KMS-11 (cell line): ENCODE results near the gene KDM6B.

Source experiments
- H2AFZ ChIP-seq: fragments of 200-600 bp; sonication (generic); 2 replicates; pipeline ENCODE4 v1.6.1; 2016; ENCODE audit warnings: antibody characterized with exemption, mixed run types, low read depth
- H3K27ac ChIP-seq: fragments of 200-600 bp; sonication (generic); 2 replicates; pipeline ENCODE4 v1.6.1; 2016; ENCODE audit warnings: mild to moderate bottlenecking, mixed run types
- H3K27me3 ChIP-seq: fragments of 200-600 bp; sonication (generic); 2 replicates; pipeline ENCODE4 v1.6.1; 2017; ENCODE audit warnings: mild to moderate bottlenecking, low read depth, mixed run types, moderate library complexity; ENCODE audit not compliant: insufficient read depth
- H3K36me3 ChIP-seq: fragments of 200-600 bp; sonication (generic); 2 replicates; pipeline ENCODE4 v1.6.1; 2017; ENCODE audit warnings: mild to moderate bottlenecking, mixed run types; ENCODE audit not compliant: insufficient read depth
- H3K4me1 ChIP-seq: fragments of 200-600 bp; sonication (generic); 2 replicates; pipeline ENCODE4 v1.6.1; 2016; ENCODE audit warnings: mild to moderate bottlenecking, low read depth, mixed run types; ENCODE audit not compliant: poor library complexity, severe bottlenecking
- H3K4me2 ChIP-seq: fragments of 200-600 bp; sonication (generic); 2 replicates; pipeline ENCODE4 v1.7.0; 2016; ENCODE audit warnings: mild to moderate bottlenecking, mixed run types
- H3K4me3 ChIP-seq: fragments of 200-600 bp; sonication (generic); IDR thresholded peaks from 2 replicates; pipeline ENCODE4 v1.6.1; 2017; ENCODE audit warnings: low read depth, low read length, mixed read lengths; ENCODE audit not compliant: insufficient read depth
- H3K79me2 ChIP-seq: fragments of 200-600 bp; sonication (generic); 2 replicates; pipeline ENCODE4 v1.6.1; 2016; ENCODE audit warnings: low read depth, mixed run types; ENCODE audit not compliant: insufficient read depth
- H3K9ac ChIP-seq: fragments of 200-600 bp; sonication (generic); 2 replicates; pipeline ENCODE4 v1.6.1; 2016; ENCODE audit warnings: mild to moderate bottlenecking, mixed run types
- H4K20me1 ChIP-seq: fragments of 200-600 bp; sonication (generic); 2 replicates; pipeline ENCODE4 v1.6.1; 2016; ENCODE audit warnings: mild to moderate bottlenecking, mixed run types; ENCODE audit not compliant: insufficient read depth
- TF ChIP-seq, protein P1 (sequence below): fragments of 200-600 bp; sonication (generic); conservative IDR thresholded peaks from 2 replicates; pipeline ENCODE4 v1.6.1; 2017; ENCODE audit warnings: low read depth, mild to moderate bottlenecking, antibody characterized with exemption, low read length, moderate library complexity, mixed read lengths

Gene KDM6B

DNA sequence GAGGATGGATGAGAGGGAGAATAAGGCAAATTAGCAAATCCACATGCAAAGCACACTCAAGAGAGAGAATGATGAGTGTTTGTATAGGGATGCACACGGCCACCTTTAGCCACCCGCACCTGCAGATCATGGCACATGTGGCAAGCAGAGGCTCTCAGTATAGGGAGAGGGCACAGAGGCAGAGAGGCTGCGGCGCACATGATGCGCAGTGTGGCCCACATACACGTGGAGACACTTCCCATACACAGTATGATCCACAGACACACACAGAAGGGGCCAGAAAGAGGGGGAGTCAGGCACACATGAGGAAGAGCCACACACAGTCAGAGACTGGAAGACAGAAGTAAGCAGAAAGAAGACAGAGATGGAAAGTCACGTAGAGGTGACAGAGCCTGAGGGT is 48.1 kb downstream of the KDM6B start:
- no peak overlapping the region for H3K27ac ChIP-seq
- H3K79me2 ChIP-seq, result no peaks in the 10 kb centered on the region
- no peak overlapping the region for H3K9ac ChIP-seq
- H3K27me3 ChIP-seq, result no peaks in the 10 kb centered on the region
- no peak overlapping the region for H3K4me3 ChIP-seq
- peaks cover 2% of the 10 kb centered on the region for H3K4me1 ChIP-seq
- H2AFZ ChIP-seq, result no peak overlapping the region
- H4K20me1 ChIP-seq, result no peaks in the 10 kb centered on the region
- H3K4me2 ChIP-seq, result no peak overlapping the region
- no peaks in the 10 kb centered on the region for H3K36me3 ChIP-seq
- TF ChIP-seq, protein P1, sequence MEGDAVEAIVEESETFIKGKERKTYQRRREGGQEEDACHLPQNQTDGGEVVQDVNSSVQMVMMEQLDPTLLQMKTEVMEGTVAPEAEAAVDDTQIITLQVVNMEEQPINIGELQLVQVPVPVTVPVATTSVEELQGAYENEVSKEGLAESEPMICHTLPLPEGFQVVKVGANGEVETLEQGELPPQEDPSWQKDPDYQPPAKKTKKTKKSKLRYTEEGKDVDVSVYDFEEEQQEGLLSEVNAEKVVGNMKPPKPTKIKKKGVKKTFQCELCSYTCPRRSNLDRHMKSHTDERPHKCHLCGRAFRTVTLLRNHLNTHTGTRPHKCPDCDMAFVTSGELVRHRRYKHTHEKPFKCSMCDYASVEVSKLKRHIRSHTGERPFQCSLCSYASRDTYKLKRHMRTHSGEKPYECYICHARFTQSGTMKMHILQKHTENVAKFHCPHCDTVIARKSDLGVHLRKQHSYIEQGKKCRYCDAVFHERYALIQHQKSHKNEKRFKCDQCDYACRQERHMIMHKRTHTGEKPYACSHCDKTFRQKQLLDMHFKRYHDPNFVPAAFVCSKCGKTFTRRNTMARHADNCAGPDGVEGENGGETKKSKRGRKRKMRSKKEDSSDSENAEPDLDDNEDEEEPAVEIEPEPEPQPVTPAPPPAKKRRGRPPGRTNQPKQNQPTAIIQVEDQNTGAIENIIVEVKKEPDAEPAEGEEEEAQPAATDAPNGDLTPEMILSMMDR, result no peak

DNA sequence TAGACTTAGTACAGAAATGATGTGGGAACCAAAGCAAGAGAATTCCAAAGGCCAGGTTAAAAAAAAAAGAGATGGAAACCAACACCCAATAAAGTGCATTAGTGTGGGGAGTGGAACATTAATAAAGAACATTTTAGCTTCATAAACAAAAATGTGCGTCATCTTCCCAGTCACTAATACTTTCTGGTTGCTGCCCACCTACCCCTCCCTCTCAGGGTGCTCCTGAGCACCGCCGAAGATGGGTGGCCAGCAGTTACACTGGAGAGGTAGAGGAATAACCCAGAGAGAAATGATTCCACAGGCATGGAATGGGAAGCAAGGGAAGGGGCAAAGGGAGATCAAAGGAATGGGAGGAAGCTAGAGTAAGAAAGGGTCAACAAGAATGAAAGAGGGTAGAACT is 48.6 kb downstream of the KDM6B start:
- no peaks in the 10 kb centered on the region for H3K79me2 ChIP-seq
- no peak overlapping the region for H3K4me2 ChIP-seq
- no peak overlapping the region for H3K4me3 ChIP-seq
- H2AFZ ChIP-seq, result no peak overlapping the region
- H3K36me3 ChIP-seq, result no peaks in the 10 kb centered on the region
- no peaks in the 10 kb centered on the region for H3K27me3 ChIP-seq
- no peak overlapping the region for H3K9ac ChIP-seq
- no peak overlapping the region for H3K27ac ChIP-seq
- TF ChIP-seq, protein P1, result no peak
- H4K20me1 ChIP-seq, result no peaks in the 10 kb centered on the region
- peaks cover 3% of the 10 kb centered on the region for H3K4me1 ChIP-seq
